Loucy (cell line): ENCODE data around the gene PRRC2B.

Experiments
- H2AFZ ChIP-seq: fragments of 200-600 bp; sonication (generic); 2 replicates; pipeline ENCODE4 v1.6.0; 2016; ENCODE audit warnings: antibody characterized with exemption, mild to moderate bottlenecking, low read length, moderate library complexity
- H3F3A ChIP-seq: fragments of 200-600 bp; 2 replicates; pipeline ENCODE4 v1.6.0; 2016; ENCODE audit warnings: antibody characterized with exemption, low read depth, mild to moderate bottlenecking
- H3K27me3 ChIP-seq: fragments of 200-600 bp; sonication (generic); 2 replicates; pipeline ENCODE4 v1.6.1; 2014; ENCODE audit warnings: low read length, mild to moderate bottlenecking; ENCODE audit not compliant: insufficient read depth, poor library complexity, severe bottlenecking
- H3K36me3 ChIP-seq: fragments of 200-600 bp; sonication (generic); 2 replicates; pipeline ENCODE4 v1.6.1; 2016; ENCODE audit warnings: low read length; ENCODE audit not compliant: insufficient read depth
- H3K4me1 ChIP-seq: fragments of 200-600 bp; sonication (generic); 2 replicates; pipeline ENCODE4 v1.5.1; 2014; ENCODE audit warnings: low read length, mild to moderate bottlenecking; ENCODE audit not compliant: insufficient read depth, poor library complexity, severe bottlenecking
- H3K4me2 ChIP-seq: fragments of 200-600 bp; sonication (generic); 2 replicates; pipeline ENCODE4 v1.6.0; 2014; ENCODE audit warnings: antibody characterized with exemption, low read length, low read depth, mild to moderate bottlenecking; ENCODE audit not compliant: poor library complexity, severe bottlenecking
- H3K4me3 ChIP-seq: fragments of 200-600 bp; sonication (generic); 2 replicates; pipeline ENCODE4 v1.5.1; 2014; ENCODE audit warnings: low read length, mild to moderate bottlenecking, mixed read lengths; ENCODE audit not compliant: poor library complexity, severe bottlenecking
- H3K79me2 ChIP-seq: fragments of 200-600 bp; sonication (generic); 2 replicates; pipeline ENCODE4 v1.6.1; 2014; ENCODE audit warnings: low read length; ENCODE audit not compliant: insufficient read depth
- H3K9ac ChIP-seq: fragments of 200-600 bp; sonication (generic); 2 replicates; pipeline ENCODE4 v1.6.0; 2014; ENCODE audit warnings: mild to moderate bottlenecking, low read depth, low read length, moderate library complexity; ENCODE audit not compliant: poor library complexity, severe bottlenecking
- H3K9me2 ChIP-seq: fragments of 200-600 bp; sonication (generic); replicated peaks from 2 replicates; pipeline ENCODE4 v1.6.1; 2016; ENCODE audit warnings: low read depth, low read length, mixed read lengths
- H3K9me3 ChIP-seq: fragments of 200-600 bp; sonication (generic); 2 replicates; pipeline ENCODE4 v1.6.1; 2014; ENCODE audit warnings: mild to moderate bottlenecking, antibody characterized with exemption, low read length, low read depth; ENCODE audit not compliant: insufficient read depth
- H4K20me1 ChIP-seq: fragments of 200-600 bp; sonication (generic); 2 replicates; pipeline ENCODE4 v1.6.0; 2014; ENCODE audit warnings: antibody characterized with exemption, low read length, mild to moderate bottlenecking; ENCODE audit not compliant: insufficient read depth, poor library complexity, severe bottlenecking
- EZH2phosphoT487 ChIP-seq: fragments of 200-600 bp; IDR thresholded peaks from 2 replicates; pipeline ENCODE4 v1.6.1; 2018; ENCODE audit warnings: antibody characterized with exemption, mild to moderate bottlenecking, moderate library complexity, borderline replicate concordance
- TF ChIP-seq, protein P1 (sequence below): fragments of 200-600 bp; sonication (generic); conservative IDR thresholded peaks from 2 replicates; pipeline ENCODE4 v1.5.1; 2014; ENCODE audit warnings: mild to moderate bottlenecking, antibody characterized with exemption, low read length

The PRRC2B gene

DNA sequence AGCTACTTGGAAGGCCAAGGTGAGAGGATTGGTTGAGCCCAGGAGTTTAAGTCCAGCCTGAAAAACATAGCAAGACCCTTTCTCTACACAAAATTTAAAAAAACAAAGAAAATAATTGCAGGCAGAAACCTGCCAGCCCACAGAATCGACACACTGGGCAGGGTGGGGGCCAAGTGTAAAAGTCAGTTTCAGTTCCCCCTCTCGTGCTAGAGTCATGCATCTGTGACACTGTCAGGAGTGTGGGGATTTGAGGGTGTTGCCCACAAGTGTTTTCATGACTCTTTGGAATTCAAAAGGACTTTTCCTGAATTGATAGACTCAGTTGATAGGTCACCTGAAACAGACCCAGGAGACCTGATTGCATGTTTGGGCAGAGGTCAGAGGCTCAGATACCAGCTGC is 47.6 kb downstream of the PRRC2B start:
- peaks cover 94% of the 10 kb centered on the region for H3K36me3 ChIP-seq
- no peak overlapping the region for H3K9ac ChIP-seq
- peaks cover 11% of the 10 kb centered on the region; the same call in 1 of the 2 replicates for H3K79me2 ChIP-seq

GRCh38 chr9:131442351-131442750 is 48.5 kb downstream of the PRRC2B start:
- no peak overlapping the region for H3K9ac ChIP-seq
- H3K4me1 ChIP-seq, result no peaks in the 10 kb centered on the region
- 0 out of 2 replicates have a peak, but pooled peaks cover 5% of the 10 kb centered on the region for H3K79me2 ChIP-seq
- no peak for TF ChIP-seq EZH2phosphoT487
- TF ChIP-seq, protein P1, sequence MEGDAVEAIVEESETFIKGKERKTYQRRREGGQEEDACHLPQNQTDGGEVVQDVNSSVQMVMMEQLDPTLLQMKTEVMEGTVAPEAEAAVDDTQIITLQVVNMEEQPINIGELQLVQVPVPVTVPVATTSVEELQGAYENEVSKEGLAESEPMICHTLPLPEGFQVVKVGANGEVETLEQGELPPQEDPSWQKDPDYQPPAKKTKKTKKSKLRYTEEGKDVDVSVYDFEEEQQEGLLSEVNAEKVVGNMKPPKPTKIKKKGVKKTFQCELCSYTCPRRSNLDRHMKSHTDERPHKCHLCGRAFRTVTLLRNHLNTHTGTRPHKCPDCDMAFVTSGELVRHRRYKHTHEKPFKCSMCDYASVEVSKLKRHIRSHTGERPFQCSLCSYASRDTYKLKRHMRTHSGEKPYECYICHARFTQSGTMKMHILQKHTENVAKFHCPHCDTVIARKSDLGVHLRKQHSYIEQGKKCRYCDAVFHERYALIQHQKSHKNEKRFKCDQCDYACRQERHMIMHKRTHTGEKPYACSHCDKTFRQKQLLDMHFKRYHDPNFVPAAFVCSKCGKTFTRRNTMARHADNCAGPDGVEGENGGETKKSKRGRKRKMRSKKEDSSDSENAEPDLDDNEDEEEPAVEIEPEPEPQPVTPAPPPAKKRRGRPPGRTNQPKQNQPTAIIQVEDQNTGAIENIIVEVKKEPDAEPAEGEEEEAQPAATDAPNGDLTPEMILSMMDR, result no peak
- no peaks in the 10 kb centered on the region for H3K9me3 ChIP-seq
- H3F3A ChIP-seq, result no peaks in the 10 kb centered on the region
- H4K20me1 ChIP-seq, result peaks cover 18% of the 10 kb centered on the region
- no peaks in the 10 kb centered on the region for H3K27me3 ChIP-seq
- H3K4me2 ChIP-seq, result no peak overlapping the region
- H3K36me3 ChIP-seq, result peaks cover 94% of the 10 kb centered on the region
- H2AFZ ChIP-seq, result no peak overlapping the region
- H3K4me3 ChIP-seq, result no peak overlapping the region
- H3K9me2 ChIP-seq, result no peaks in the 10 kb centered on the region

More for the DNA sequence above, 47.6 kb downstream of the PRRC2B start:
- no peaks in the 10 kb centered on the region for H3K9me2 ChIP-seq
- H4K20me1 ChIP-seq, result peaks cover 26% of the 10 kb centered on the region
- H3K9me3 ChIP-seq, result no peaks in the 10 kb centered on the region
- no peak overlapping the region for H2AFZ ChIP-seq
- no peaks in the 10 kb centered on the region for H3F3A ChIP-seq
- H3K27me3 ChIP-seq, result no peaks in the 10 kb centered on the region
- H3K4me3 ChIP-seq, result no peak overlapping the region
- no peak for TF ChIP-seq EZH2phosphoT487
- TF ChIP-seq, protein P1, result no peak
- H3K4me2 ChIP-seq, result no peak overlapping the region
- H3K4me1 ChIP-seq, result no peaks in the 10 kb centered on the region

DNA sequence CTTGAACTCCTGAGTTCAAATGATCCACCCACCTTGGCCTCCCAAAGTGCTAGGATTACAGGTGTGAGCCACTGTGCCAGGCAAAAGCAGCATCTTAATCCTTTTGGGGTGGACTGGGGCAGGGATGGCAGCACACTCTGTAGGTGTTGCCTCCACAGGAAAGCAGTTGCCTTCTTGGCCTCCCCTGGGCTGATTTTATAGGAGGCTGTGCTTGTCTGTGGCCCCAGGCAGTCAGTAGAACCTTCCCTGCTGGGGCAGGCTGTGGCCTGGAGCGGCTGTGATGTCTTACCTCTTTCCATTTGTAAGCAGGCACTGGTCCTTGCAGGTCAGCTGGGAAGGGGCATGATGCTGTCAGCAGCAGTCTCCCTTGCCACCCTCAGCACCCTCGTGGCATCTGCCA is 49.8 kb downstream of the PRRC2B start:
- Histone ChIP-seq H3K9ac (no peak overlapping the region), H3K9me3 (no peaks in the 10 kb centered on the region), H3K79me2 (no peaks in the 10 kb centered on the region), H3K4me3 (no peak overlapping the region), H3K4me1 (no peaks in the 10 kb centered on the region), H3K4me2 (no peak overlapping the region), H3F3A (no peaks in the 10 kb centered on the region), H3K27me3 (no peaks in the 10 kb centered on the region), H2AFZ (no peak overlapping the region), H4K20me1 (peaks cover 13% of the 10 kb centered on the region), H3K36me3 (peaks cover 92% of the 10 kb centered on the region), H3K9me2 (no peaks in the 10 kb centered on the region)
- TF ChIP-seq, protein P1, result no peak
- no peak for TF ChIP-seq EZH2phosphoT487
